HG03439 (cell line): ENCODE results near the gene ESR1.
"Not testable (repeated sequence)": the region's sequence is repeated elsewhere in the genome, so short reads cannot be mapped to it uniquely, and the experiment has no call there.

Experiments
- ATAC-seq: cut with Tn5 transposase; IDR thresholded peaks from one replicate; pipeline ENCODE4 v1.9.1; 2021; ENCODE audit warnings: mild to moderate bottlenecking, moderate library complexity; ENCODE audit not compliant: unreplicated experiment

The ESR1 gene

GRCh38 chr6:152124429-152125074 is 317.1 kb downstream of the ESR1 start:
- ATAC-seq, result no peak

GRCh38 chr6:152127432-152128165 is 320.1 kb downstream of the ESR1 start:
- no peak for ATAC-seq

GRCh38 chr6:152129691-152130151 is 322.2 kb downstream of the ESR1 start:
- no peak for ATAC-seq

DNA sequence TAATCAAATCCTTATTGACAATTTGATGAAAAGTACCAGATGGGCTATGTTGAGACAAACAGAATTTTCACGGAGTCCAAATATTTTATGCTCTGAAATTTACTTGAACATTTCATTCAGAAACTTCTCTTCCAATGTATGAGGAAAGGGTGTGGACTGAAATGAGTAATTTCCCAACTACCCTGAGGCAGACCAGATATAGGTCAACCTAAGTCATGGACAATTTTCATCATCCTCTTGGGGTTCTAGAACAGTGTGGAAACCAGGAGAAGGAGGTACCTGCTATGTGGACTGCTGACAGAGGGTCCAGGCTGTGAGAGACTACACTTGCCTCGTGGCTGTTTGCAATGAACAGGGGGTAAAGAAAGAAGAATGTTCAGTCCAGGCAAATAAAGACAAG is 323.0 kb downstream of the ESR1 start:
- ATAC-seq, result no peak

DNA sequence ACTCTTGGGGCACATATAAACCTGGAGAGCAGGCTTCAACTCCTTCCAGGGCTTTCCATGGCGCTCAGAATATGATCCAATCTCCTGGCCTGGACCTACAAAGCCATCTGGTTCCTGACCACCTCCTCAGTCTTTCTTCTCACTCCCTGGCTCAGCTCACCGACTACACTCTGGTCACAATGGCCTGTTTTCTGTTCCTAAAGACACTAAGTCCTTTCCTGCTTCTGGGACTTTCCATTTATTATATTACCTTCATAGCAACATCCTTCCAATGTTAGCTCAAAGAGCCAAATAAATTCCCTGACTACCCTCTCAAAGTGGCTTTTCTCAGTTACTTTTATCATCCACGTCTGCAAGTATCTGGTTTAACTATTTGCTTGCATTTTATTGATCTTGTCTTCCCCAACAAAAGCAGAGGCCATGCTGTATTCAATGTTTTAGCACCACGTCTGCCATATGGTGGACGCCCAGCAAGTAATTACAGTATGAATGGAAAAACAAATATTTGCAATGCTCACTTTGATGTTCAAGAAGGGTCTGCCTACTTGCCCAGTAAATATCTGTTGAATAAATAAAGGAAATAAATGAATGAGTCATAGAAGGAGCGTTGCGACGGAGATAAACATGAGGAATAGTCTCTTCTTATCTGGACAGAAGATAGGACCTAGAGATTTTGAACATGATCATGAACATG is 328.4 kb downstream of the ESR1 start:
- ATAC-seq, result no peak

DNA sequence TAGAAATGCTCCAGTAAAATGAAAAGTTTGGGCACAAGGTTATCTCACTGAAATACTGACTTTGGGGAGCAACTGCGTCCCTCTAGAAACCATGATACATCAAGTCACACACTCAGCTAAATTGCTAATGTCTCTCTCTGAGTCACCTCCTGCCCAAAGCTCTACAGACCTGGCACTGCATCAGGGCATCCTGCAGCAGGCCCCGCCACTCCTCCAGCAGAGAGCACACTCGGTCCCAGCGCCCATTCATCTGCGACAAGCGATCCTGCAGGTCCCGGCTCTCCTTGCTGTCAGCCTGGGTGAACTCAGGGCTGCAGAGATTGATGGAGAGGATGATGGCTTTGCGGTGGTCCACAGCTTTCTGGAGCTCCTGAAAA is 329.0 kb downstream of the ESR1 start:
- no peak for ATAC-seq

GRCh38 chr6:152138344-152138743 is 330.9 kb downstream of the ESR1 start:
- not testable (repeated sequence) for ATAC-seq

- ATAC-seq, result no peak
These were observed 334.6 kb downstream of the ESR1 start for GRCh38 chr6:152142105-152142504.

GRCh38 chr6:152143359-152143758 is 335.9 kb downstream of the ESR1 start:
- ATAC-seq, result no peak

- ATAC-seq, result no peak
These were observed 338.9 kb downstream of the ESR1 start for GRCh38 chr6:152146385-152146784.

DNA sequence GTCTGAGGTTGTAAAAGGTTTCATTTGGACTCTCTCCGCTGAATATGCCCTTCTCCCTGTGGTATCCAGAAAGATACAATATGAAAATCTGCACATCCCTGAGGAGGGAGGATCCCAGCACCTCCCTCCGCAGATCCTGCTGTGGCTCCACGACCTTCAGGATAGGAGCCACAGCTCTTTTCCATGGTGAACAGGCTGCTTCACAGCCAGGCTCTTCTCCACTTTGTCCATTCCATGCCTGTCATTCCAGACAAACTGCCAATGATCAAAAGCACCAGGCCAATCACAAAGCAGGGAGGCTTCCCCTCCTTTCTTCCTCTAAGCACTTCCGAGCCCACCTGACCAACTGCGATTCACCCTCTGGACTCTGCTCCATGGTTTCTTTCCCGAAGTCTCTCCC is 339.8 kb downstream of the ESR1 start:
- no peak for ATAC-seq

- no peak for ATAC-seq
These were observed 340.9 kb downstream of the ESR1 start for GRCh38 chr6:152148412-152148811.

- ATAC-seq, result no peak
These were observed 342.7 kb downstream of the ESR1 start for GRCh38 chr6:152150196-152150595.

DNA sequence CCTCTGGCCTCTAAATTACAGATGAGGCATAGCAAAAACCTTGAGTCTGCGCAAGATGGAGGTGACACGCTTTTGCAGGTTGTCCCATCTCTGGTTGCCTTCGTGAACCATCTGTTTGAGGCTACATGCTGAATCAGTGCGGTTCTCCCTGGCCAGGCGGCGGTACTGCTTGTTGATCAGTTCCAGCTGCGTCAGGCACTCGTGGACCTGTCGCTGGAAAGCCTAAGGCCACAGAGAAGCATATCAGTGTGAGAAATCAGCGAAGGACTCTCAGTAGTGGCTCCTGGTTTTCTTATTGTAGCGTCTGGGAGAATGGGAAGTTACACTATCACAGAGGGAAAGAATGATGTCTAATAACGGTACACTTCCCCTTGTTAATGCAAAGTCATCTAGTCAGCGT is 344.4 kb downstream of the ESR1 start:
- no peak for ATAC-seq

DNA sequence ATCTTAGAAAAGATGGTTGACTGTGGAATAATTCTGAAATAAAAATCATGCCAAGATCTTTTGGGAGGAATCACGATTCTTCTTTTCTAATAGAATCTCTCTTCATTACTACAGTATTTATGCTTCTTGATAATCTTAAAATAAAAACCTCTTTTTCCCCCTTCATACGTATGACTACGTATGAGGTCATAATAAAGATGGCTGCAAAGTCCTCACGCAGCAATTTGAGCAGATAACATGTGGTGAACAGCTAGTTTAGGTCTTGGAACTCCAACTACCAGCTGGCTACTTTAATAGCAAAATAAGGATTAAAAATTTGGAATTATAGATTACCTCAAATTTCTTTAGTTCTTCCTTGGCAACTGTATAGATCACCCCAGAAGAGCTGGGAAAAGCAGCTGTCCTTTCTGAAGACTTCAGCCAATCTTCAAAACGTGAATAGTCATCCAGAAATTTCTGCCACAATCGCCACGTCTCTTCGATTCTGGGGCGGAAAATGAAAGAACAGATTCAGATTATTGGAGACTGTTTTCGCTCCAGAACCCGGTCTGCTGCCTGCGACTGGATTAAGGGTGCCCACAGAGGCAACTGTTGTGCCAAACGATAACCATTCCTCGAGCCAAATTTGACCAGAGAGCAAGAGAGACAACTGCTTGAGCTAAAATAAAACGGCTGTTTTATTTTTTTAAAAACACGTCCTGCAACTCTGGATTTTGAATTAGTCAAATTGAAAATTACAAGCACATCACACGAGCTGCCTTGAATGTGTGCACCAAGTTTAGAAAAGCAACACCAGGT is 347.3 kb downstream of the ESR1 start:
- no peak for ATAC-seq

DNA sequence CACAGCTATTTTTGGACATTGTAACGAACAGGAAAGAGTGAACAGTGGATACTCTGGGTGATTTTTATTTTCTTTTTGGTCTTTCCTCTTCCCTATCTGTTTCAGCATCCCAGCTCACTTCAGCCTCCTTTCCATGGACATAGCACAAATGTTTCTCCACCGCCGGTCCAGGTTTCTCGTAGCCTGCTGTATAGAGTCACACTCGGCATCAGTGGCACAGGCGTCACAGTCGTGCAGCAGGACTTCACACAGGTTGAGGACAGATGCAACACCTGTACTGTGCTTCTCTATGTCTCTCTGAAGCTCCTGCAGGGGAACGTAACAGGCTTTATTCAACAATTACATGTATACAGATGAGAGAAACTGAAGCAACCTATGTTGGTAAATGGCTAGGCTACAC is 348.3 kb downstream of the ESR1 start:
- ATAC-seq, result no peak

DNA sequence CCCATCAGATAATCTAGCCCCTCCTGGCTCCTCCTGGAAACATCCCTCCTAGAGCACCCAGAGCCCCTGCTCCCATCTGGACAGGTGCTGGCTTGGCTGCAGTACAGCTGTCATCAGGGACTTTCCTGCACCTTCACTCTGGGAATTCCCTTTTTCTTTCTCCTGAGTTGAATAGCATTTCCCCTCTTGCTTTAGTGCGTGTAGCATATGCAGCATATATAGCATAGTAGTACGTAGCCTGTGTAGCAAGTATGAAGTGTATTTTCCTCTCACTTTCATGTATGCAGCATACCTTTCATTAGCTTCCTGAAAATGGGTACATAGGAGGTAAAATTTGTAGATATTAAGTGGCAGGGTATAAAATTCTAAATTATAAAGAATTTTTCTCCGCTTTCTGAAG is 352.9 kb downstream of the ESR1 start:
- ATAC-seq, result peak; percentile 90

DNA sequence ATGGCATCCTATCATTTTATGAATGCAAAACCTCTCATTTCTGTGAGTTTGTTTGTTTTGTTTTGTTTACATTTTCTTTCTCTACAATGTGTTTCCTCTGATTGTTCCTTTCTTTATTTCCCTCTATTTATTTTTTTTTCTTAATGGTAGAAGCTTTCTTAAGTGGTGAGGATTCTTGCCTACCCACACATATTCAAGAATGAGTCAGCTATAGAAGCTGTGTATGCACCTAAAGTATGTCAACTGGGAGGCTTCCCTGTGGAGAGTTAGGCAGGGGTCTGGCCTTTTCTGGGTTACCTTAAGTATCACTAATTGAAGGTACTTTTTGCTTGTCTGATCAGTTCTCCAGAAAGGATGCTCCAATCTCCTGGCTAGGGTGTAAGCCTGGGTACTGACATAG is 354.0 kb downstream of the ESR1 start:
- no peak for ATAC-seq

DNA sequence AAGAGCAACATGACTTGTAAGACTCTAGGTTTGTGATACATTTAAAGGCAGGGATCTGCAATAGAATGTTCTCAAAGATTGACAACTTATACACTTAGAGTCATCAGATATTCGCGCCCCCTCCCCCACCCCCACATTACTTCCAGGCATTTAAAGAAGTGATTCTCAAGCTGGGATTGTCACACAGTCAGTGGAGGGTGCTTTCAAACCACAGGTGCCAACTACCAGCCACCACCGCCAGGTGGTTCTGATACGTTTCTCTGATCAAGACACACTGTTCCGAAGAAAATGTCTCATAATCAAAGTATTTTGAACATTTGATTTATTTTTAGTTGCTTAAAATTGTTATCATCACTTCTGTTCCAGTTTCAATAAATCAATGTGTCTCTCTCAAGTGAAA is 357.5 kb downstream of the ESR1 start:
- no peak for ATAC-seq

DNA sequence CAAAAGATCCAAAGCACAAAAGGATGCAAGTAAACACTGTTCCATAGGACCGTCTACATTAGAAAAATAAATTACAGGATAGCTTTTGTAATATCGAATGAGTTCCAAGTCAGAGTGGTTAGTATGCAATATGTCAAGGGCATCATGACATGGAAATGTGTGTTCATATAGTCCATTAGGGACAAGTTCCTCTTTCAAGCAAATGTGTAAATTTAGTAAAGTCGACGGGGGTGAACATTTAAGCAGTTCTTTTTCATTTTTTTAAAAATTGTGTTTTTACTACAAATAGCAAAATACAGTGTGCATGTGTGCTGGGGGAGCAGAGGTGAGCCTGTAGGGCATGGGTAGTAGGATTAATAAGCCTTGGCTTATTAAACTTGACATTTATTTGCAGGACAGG is 359.0 kb downstream of the ESR1 start:
- ATAC-seq, result no peak

GRCh38 chr6:152166897-152167296 is 359.4 kb downstream of the ESR1 start:
- no peak for ATAC-seq
